Measurements from ENCODE around the gene TICAM1.
"Not testable (repeated sequence)": the region's sequence is repeated elsewhere in the genome, so short reads cannot be mapped to it uniquely, and the experiment has no call there.

The TICAM1 gene

DNA sequence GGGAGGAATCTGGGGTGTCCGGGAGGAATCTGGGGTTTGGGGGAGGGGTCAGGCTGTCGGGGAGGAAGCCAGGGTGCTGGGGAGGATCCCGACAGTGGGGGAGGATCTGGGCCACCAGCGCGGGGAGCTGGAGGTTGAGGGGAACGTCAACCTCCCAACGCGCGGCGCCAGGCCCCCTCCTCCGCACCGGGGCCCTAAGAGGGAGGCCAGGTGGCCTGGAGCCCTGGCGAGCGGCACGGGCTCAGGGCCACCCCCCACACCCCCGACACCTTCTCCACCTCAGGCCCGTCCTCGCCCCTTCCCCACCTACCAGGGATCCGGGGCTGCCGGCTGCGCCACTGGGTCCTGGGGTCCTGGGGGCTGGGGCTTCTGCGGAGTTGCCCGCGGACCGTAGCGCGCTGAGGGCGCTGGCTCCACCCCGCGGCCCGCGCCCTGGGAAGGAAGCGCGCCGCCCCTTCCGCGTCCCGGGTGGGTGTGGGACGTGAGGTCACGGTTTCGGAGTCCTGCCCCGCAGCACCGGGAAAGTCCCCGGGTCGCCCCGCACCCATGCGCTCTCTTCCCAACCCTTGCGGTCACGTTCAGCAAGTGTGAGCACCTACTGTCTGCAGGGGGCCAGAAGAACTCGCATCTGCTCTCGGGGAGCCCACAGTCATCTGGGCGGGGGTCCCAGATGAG, at the start of gene TICAM1:
Gene TICAM1 (minus strand): TSS at position 409 of the 675 bp plus-strand sequence. CDS start 13,335 bp downstream, outside the sequence.
- no peak for DNase-seq (ENCODE audit: insufficient read length, low spot score)
- peak; percentile 89 for FAIRE-seq

DNA sequence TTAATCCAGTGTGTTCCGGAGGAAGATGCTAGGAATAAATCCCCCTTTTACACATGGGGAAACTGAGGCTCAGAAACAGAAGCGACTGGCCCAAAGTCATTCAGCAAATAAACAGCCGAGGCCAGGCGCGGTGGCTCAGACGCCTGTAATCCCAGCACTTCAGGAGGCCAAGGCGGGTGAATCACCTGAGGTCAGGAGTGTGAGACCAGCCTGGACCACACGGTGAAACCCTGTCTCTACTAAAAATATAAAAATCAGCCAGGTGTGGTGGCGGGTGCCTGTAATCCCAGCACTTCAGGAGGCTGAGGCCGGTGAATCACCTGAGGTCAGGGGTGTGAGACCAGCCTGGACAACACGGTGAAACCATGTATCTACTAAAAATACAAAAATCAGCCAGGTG, 47.5 kb upstream of the TICAM1 start:
- DNase-seq (ENCODE audit: insufficient read length, low spot score), result no peak
- FAIRE-seq, result no peak

DNA sequence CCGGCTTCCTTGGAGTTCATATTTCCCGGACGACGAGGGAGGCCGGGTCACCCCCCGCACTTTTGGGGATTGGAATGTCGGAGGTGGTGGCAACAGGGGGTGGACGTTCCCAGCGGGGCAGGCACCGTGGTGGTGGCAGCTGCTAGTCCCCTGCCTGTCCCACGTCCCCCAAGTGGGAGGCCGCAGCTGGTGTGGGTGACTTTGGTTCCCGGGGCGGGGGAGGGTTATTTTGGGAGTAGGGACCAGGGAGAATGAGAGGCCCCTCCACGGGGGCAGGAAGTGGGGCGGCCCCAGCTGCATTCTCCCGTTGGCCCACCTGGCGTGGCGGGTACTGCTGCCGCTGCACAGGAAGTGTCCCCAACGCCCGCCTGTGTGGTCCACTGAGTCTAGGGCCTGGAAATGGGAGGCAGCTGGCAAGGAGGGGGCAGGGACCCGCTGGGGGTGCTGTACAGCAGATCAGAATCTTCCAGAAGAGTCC, 47.0 kb upstream of the TICAM1 start:
- DNase-seq (ENCODE audit: insufficient read length, low spot score) (peak; percentile 24), FAIRE-seq (peak; percentile 14)

DNA sequence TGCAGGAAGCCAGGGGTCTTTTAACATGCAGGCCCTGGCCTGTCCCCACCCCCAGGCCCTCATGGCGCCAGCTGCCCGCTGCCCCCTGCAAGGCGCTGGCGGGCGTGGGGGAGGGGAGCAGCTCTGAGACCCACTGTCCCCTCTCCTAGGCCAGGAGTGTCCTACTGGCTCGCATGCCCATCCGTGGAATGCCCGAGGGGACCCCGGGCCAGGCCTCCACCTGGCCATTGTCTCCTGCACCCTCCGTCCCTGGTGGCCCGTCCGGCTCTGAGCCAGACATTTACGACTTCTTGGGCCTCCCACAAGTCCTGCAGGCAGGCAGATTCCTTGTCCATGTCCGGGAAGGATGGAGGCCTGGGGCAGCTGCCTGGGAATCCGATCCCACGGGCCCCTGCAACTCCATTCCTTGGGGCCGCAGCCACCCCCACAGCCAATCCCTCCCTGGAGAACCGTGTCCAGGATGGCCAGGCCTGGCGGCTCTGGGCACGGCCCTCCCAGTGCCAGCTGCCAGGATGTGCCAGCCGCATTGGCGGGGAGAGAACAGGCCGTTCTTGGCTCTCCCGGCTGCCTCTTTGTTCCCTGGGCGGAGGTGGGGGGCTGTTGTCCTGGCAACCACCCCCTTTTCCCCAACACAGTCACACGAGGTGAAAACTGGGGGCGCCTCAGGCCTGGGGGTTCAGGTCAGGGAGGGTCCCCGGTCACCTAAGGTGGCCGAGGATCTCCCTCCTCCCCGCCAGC, 46.4 kb upstream of the TICAM1 start:
- FAIRE-seq, result no peak
- no peak for DNase-seq (ENCODE audit: insufficient read length, low spot score)

DNA sequence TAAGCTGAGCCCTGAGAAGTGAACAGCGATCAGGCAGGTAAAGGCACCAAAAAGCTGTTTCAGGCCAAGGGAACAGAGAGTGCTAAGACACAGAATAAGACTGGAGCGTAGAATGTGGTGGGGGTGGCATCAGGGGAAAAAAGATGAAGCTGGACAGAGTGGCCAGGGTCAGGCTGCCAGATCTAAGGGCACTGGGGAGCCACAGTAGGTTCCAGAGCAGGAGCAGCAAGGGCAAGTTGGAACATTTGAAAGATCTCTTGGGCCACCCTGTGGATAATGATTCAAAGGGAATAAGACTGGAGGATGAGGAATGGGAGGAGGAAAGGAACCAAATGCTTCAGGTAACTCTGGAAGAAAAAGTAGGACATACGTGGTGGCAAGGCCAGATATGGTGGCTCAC, 42.4 kb upstream of the TICAM1 start:
- DNase-seq (ENCODE audit: insufficient read length, low spot score) (no peak), FAIRE-seq (no peak)

DNA sequence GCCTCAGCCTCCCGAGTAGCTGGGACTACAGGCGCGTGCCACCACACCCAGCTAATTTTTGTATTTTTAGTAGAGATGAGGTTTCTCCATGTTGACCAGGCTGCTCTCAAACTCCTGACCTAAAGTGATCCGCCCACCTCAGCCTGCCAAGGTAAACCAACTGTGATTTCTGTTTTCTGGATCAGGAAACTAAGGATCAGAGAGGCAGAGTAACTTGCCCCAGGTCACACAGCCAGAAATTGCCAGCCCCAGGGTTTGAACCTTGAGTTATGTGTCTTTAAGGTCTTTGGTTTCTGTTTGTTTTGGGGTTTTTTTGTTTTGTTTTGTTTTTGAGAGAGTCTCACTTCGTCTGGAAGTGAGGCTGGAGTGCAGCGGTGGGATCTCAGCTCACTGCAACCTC, 40.2 kb upstream of the TICAM1 start:
- no peak for FAIRE-seq

DNA sequence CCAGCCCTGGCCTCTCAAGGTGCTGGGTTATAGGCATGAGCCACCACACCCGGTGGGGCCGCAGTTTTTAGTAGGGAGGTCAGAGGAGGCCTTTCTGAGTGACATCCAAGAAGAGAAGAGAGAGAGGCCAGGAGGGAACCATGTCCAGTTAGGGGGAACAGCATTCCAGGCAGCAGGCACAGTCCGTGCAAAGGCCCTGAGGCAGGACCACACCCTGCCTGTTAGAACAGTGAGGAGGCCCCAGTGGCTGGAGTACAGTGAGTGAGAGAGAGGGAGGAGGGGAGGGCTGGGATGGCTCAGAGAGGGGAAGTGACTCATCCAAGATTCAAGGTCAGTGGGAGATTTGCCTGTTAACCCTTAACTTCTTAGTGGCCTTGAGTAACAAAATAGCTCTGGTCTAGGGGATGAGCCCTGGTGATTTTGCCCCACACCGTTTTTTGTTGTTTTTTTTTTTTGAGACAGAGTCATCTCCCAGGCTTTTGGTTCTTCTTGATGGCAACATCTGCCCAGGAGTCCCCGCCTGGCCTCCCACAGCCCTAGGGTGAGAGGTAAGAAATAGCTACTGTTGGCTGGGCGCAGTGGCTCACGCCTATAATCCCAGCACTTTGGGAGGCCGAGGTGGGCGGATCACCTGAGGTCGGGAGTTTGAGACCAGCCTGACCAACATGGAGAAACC, 38.7 kb upstream of the TICAM1 start:
- DNase-seq (ENCODE audit: insufficient read length, low spot score) (no peak), FAIRE-seq (no peak)

More for the DNA sequence above, 40.2 kb upstream of the TICAM1 start:
- DNase-seq (ENCODE audit: insufficient read length, low spot score), result no peak

DNA sequence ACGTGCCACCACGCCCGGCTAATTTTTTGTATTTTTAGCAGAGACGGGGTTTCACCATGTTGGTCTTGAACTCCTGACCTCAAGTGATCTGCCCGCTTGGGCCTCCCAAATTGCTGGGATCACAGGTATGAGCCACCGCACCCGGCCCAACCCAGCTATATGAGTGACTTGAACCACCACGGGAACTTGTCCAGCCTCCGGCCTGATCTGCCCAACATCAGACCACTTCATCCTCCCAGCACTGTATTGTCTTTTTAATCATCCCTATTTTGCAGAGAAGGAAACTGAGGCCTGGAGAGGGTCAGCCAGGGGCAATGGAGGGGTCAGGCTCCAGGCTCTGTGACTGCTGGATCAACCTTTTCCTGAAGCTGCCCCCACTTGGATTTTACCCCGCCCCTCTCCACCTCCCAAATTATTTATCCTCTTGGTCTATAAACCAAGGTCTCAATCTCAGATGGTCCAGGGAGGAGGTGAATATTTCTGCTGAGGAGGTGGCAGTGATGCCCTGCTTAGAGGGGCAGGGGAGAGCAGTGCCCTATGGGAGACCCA, 36.8 kb upstream of the TICAM1 start:
- FAIRE-seq (no peak), DNase-seq (ENCODE audit: insufficient read length, low spot score) (no peak)

DNA sequence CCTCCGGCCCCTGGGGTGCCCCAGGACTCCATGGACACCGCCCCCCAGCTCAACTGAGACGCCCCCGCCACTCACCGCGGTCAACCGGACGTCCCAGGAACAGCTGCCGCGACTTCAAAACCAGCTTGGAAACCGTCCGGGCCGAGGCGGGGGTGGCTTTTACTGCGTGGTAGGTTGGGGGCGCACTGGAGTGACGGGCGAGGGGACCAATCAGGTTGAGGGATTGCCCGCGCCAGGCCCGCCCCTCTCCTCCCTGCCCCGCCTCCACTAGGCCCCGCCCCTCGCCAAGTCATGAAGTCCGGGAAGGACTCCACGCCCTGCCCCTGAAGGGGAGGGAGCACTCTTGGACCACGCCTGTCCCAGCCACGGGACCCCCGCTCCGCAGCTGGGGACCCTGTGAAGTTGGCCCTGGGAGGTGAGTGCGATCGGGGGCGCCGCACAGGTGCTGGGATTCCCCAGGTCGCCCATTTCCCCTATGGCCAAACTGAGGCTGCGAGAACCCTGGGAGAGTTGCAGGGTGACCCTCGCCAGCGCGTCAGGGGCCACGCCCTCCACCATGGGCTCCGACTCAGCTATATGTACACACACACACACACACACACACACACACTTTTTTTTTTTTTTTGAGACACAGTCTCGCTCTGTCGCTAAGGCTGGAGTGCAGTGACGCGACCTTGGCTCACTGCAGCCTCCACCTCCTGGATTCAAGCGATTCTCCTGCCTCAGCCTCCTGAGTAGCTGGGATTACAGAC, 36.2 kb upstream of the TICAM1 start, which contains the start of gene PLIN3:
Gene PLIN3 (minus strand): TSS at position 134 of the 752 bp plus-strand sequence. CDS start 6,273 bp downstream, outside the sequence.
- FAIRE-seq (peak; percentile 94), DNase-seq (ENCODE audit: insufficient read length, low spot score) (peak; percentile 93)

DNA sequence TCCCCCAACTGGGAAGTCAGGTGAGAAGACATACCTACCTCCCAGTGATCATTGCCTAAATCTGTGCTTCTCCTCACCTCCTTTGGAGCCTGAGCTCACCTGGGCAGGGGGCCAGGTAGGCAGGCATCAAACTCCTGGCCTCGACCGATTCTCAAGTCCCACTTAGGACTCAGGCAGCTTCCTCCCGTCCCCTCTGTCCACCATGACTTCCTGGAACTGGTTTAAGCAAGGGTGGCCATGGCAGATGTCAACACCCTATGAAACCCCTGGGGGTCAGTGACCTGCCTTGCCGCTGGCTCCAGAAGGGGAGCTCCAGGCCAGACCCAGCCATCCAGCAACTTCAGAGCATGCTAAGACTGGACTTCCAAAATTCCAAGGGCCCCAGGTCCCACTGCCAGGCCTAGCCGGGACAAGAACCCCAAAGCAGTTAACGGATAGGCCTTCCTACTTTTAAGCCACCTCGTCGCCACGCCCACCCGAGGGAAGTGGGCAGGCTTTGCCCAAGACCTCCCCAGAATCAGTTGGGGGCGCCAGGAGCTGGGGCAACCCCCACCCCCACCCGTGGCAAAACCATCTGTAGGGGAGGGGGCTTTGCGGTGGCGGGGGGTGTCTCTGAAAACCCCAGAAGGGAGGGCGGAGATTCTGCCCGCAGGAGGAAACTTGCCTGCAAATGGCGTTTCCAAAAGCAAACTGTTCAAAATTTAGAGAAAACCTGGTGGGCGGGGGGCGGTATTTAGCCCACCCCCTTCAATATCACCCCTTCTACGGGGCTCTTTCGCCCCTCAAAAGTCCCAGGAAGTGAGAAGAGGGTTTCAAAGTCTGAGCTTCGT, 35.3 kb upstream of the TICAM1 start:
- no peak for FAIRE-seq
- DNase-seq (ENCODE audit: insufficient read length, low spot score), result no peak

DNA sequence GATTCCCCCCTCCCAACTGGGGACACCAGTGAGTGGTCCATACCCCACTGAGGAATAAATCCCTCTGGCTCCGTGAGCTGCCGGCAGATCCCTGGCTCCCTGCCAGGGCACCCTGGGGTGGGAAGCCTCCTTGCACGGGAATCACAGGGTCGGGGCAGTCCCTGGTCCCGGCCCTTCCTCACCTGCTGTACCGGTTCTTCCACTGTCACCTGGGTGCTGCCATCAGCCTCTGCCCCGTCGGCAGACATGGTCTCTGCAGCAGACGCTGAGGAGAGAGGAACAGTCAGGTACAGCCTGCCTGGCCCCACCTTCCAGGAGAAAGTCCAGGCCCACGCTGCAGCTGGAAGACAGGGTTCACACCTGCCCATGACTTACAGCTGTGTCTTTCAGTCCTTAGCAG, 29.6 kb upstream of the TICAM1 start:
- FAIRE-seq (no peak), DNase-seq (ENCODE audit: insufficient read length, low spot score) (no peak)

DNA sequence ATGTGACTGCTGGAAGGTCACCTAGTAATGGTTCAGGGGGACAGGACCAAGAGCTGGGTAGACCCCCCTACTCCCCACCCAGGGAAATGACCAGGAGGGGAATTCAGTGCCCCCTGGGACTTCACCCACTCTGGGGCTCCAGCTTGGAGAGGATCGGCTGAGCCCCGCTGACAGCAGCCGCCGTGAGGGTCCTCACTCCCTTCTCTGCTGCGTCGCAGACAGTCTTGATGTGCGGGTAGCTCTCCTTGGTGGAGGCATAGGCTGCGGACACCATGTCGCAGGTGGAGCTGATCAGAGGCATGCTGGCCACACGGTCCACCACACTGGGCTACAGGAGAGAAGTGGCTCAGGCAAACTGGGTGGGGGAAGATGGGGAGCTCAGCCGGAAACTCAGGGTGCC, 28.2 kb upstream of the TICAM1 start:
- FAIRE-seq (no peak), DNase-seq (ENCODE audit: insufficient read length, low spot score) (no peak)

DNA sequence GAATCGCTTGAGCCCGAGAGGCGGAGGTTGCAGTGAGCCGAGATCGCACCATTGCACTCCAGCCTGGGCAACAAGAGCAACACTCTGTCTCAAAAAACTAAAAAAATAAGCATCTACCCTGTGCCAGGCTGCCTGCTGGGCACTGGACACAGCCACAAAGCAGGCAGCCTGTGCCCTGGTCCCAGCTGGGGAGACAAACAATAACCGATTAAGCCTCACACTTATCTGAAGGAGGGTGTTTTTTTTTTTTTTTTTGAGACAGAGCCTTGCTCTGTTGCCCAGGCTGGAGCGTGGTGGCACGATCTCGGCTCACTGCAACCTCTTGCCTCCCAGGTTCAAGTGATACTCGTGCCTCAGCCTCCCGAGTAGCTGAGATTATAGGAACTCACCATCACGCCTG, 25.0 kb upstream of the TICAM1 start:
- FAIRE-seq; DNase-seq (ENCODE audit: insufficient read length, low spot score): not testable (repeated sequence)

DNA sequence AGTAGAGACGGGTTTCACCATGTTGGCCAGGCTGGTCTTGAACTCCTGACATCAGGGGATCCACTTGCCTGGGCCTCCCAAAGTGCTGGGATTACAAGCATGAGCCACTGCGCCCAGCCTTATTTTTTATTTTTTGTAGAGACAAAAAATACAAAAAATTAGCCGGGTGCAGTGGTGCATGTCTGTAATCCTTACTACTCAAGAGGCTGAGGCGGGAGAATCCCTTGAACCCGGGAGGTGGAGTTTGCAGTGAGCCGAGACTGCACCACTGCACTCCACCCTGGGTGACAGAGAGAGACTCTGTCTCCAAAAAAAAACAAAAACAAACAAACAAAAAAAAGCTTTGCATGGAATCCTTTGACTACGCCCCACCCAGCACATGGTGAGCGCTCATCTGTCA, 22.0 kb upstream of the TICAM1 start:
- DNase-seq (ENCODE audit: insufficient read length, low spot score); FAIRE-seq: not testable (repeated sequence)

DNA sequence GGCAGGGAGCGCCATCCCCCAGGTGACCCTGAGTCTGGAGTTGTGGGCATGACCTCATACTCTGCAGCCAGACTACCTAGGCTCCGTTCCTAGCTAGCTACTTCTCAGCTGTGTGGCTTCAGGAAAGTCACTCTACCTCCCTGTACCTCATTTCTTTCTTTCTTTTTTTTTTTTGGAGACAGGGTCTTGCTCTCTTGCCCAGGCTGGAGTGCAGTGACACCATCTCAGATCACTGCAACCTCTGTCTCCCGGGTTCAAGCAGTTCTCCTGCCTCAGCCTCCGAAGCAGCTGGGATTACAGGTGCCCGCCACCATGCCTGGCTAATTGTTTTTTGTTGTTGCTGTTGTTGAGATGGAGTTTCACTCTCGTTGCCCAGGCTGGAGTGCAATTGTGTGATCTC, 21.0 kb upstream of the TICAM1 start:
- FAIRE-seq (no peak), DNase-seq (ENCODE audit: insufficient read length, low spot score) (no peak)

DNA sequence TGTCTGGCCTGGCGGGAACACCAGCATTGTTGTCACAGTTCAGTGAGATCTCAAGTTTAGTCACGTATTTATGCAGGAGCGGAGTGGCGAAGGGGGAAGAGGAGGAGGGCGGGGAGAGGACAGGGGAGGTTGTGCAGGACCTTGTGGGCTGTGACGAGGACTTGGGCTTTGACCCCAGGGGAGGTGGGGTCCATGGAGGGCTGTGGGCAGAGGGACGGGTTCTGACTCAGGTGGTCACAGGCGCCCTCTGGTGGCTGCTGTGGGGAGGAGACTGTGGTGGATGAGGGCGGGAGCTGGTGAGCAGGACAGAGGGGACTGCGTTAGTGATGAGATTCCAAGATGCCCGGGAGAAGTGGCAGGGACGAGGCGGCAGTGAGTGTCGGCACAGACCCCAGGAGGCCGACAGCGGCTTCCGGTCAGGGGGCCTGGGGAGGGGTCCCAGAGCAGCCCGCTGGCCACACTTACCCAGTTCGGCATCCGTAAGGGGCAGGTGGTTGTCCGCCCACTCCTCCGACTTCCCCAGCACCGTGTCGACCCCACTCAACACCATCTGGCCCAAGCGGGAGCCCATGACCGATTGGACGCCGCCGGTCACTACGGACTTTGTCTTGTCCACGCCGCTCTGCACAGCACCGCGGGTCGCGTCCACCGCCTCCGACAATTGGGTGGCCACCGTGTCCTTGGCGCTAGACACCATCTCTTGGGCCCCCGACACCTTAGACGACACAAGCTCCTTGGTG, 20.2 kb upstream of the TICAM1 start:
- DNase-seq (ENCODE audit: insufficient read length, low spot score) (peak; percentile 73), FAIRE-seq (peak; percentile 45)

DNA sequence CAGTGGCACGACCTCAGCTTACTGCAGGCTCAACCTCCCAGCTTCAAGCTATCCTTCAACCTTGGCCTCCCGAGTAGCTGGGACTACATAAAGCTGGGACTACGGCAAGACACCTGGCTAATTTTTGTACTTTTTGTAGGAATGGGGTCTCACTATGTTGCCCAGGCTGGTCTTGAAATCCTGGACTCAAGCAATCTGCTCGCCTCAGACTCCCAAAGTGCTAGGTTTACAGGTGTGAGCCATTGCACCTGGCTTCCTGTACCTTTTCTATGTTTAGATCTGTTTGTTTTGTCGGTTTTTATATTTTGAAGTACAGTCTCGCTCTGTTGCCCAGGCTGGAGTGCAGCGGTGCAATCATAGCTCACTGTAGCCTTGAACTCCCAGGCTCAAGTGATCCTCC, 17.5 kb upstream of the TICAM1 start:
- no peak for DNase-seq (ENCODE audit: insufficient read length, low spot score)
- FAIRE-seq, result no peak

DNA sequence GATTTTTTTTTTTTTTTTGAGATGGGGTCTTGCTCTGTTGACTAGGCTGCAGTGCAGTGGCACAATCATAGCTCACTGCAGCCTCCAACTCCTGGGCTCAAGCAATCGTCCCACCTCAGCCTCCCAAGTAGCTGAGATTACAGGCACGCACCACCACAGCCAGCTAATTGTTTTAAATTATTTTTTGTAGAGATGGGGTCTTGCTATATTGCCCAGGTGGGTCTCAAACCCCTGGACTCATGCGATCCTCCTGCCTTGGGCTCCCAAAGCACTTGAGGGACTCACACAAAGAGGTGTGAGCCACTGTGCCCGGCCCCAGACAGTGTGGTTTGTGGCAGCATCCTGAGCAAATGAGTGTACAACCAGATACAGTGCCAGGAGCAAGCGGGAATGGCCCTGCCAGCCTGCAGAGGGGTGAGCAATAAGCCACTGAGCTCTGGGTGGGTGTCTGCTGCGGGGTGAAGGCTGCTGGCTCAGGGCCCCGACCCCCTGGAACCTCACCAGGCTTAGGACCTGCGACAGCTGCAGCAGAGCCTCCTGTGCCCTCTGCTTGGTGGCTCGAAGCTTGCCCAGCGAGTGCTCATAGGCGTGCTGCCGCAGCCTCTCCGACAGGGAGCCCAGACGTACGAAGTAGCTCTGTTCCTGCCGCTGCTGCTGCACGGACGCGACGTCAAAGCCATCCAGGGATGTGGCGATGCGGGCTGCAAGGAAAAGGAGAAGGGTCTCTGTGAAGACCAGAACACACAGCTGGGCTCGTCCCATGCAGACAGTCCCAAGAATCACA, 15.9 kb upstream of the TICAM1 start:
- DNase-seq (ENCODE audit: insufficient read length, low spot score) (no peak), FAIRE-seq (no peak)
